ENCODE data around the gene PRSS57. TPM values are rescaled to one million over a fixed set of nuclear protein-coding genes. Genes with fewer than 3 reads are reported as not detected.

The PRSS57 gene
- polyA plus RNA-seq, 3 donors: 0.16 to 1.4 (median 0.78) TPM

DNA sequence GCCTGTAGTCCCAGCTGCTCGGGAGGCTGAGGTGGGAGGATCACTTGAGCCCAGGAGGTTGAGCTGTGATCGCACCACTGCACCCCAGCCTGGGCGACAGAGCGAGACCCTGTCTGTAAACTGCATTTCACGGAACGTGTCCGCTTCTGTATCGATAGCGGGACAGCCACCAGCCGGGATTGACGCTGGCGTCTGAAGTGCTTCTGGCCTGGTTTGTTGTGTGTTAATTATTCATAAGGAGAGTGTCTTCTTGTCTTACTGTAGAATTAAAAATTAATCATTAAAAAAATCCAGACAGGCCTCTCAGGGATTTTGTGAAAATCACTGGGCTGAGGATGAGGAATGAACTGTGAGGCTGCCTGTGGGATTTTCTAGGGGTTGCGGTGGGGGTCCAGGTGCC lies 39.5 kb upstream of the PRSS57 start:
- Mint-ChIP-seq H3K36me3 (no peaks in the 10 kb centered on the region), H3K4me3 (peak overlapping the region in 1 of 2 donors; percentile 20), H3K4me1 (peaks cover 4% of the 10 kb centered on the region), H3K27me3 (ENCODE audit: low read depth in 3 of 3) (peaks cover 1 to 6% (median 4%) of the 10 kb centered on the region in 3 donors), H3K27ac (no peak overlapping the region), H3K9me3 (peaks cover 0 to 1% (median 0%) of the 10 kb centered on the region in 7 donors)
- Histone ChIP-seq H3K27ac (ENCODE audit: low read depth in 1 of 2, low read length in 2 of 2) (no peak overlapping the region), H3K36me3 (replicated peaks in 1 of 2; ENCODE audit: control insufficient read depth in 1 of 2, insufficient read depth in 2 of 2, low read length in 2 of 2) (no peaks in the 10 kb centered on the region), H3K4me3 (replicated peaks in 1 of 3; ENCODE audit: low read depth in 2 of 3, low read length in 3 of 3) (no peak overlapping the region), H3K4me1 (ENCODE audit: control insufficient read depth in 1 of 2, insufficient read depth in 2 of 2, low read length in 2 of 2) (no peaks in the 10 kb centered on the region), H3K4me2 (replicated peaks; ENCODE audit: extremely low read depth, low read length, poor library complexity, severe bottlenecking) (no peak overlapping the region), H3K9me3 (replicated peaks in 1 of 2; ENCODE audit: control insufficient read depth in 1 of 2, insufficient read depth in 1 of 2, low read length in 2 of 2) (no peaks in the 10 kb centered on the region), H3K27me3 (ENCODE audit: control insufficient read depth in 2 of 2, insufficient read depth in 2 of 2, low read length in 2 of 2) (no peaks in the 10 kb centered on the region), H4K20me1 (ENCODE audit: insufficient read depth, low read length) (no peaks in the 10 kb centered on the region), H3K9ac (ENCODE audit: insufficient read depth, low read length, poor library complexity, severe bottlenecking) (no peak overlapping the region), H2AFZ (ENCODE audit: insufficient read depth, low read depth, low read length, poor library complexity, severe bottlenecking) (no peak overlapping the region), H3K79me2 (ENCODE audit: insufficient read depth, low read length) (no peaks in the 10 kb centered on the region)
- intact Hi-C loops (cut with micrococcal nuclease): loop anchor here (1.0 to 5.0 kb wide), 4 partner anchors 69 to 152 kb away; no protein-coding TSS in a partner anchor
- no peak for DNase-seq
- 100% methylated on average over 5 of the region's 13 CpGs for WGBS (ENCODE audit: insufficient coverage)
- TF ChIP-seq, protein P1, sequence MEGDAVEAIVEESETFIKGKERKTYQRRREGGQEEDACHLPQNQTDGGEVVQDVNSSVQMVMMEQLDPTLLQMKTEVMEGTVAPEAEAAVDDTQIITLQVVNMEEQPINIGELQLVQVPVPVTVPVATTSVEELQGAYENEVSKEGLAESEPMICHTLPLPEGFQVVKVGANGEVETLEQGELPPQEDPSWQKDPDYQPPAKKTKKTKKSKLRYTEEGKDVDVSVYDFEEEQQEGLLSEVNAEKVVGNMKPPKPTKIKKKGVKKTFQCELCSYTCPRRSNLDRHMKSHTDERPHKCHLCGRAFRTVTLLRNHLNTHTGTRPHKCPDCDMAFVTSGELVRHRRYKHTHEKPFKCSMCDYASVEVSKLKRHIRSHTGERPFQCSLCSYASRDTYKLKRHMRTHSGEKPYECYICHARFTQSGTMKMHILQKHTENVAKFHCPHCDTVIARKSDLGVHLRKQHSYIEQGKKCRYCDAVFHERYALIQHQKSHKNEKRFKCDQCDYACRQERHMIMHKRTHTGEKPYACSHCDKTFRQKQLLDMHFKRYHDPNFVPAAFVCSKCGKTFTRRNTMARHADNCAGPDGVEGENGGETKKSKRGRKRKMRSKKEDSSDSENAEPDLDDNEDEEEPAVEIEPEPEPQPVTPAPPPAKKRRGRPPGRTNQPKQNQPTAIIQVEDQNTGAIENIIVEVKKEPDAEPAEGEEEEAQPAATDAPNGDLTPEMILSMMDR (IDR thresholded peaks at IDR 0.05): no peak

DNA sequence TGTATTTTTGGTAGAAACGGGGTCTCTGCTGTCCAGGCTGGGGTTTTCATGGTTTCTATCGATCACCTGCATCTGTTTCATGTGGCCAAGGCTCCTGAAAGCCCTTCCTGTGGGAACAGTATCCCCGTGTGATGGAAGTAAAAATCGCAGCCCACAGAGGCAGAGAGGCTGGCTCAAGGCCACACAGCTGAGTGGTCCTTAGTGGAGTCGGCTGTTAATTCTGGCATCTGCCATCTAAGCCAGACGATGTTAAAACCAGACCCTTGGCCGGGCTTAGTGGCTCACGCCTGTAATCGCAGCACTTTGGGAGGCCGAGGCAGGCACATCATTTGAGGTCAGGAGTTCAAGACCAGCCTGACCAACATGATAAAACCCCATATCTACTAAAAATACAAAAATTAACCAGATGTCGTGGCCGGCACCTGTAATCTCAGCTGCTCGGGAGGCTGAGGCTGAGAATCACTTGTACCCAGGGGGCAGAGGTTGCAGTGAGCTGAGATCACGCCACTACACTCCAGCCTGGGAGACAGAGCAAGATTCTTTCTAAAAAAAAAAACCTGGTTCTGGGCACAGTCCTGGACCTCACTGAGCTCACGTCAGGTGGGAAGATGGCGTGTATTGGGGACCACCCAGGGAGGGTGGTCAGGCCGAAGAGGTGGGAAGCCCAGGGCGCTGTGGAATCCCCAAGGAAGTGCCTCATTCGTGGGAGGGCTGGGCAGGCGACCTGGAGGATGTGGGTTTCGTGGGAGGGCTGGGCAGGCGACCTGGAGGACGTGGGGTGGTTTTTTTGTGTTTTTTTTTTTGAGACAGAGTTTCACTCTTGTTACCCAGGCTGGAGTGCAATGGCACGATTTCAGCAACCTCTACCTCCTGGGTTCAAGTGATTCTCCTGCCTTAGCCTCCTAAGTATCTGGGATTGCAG lies 37.2 kb upstream of the PRSS57 start:
- intact Hi-C loops (cut with micrococcal nuclease): loop anchor here in 1 of 2 donors (5.0 kb wide), 1 partner anchor 150 kb away; no protein-coding TSS in a partner anchor
- Mint-ChIP-seq H3K9me3 (no peaks in the 10 kb centered on the region), H3K4me1 (peaks cover 6% of the 10 kb centered on the region), H3K27me3 (ENCODE audit: low read depth in 3 of 3) (peaks cover 1 to 12% (median 4%) of the 10 kb centered on the region in 3 donors), H3K36me3 (no peaks in the 10 kb centered on the region), H3K4me3 (no peak overlapping the region), H3K27ac (peak overlapping the region in 1 of 7 donors; percentile 53)
- no peaks in the 10 kb centered on the region for H4K20me1 ChIP-seq (ENCODE audit: insufficient read depth, low read length)
- no peaks in the 10 kb centered on the region for H3K27me3 ChIP-seq (ENCODE audit: control insufficient read depth in 2 of 2, insufficient read depth in 2 of 2, low read length in 2 of 2)
- DNase-seq: no peak
- H3K4me1 ChIP-seq (ENCODE audit: control insufficient read depth in 1 of 2, insufficient read depth in 2 of 2, low read length in 2 of 2): no peaks in the 10 kb centered on the region
- no peaks in the 10 kb centered on the region for H3K79me2 ChIP-seq (ENCODE audit: insufficient read depth, low read length)
- no peak overlapping the region for H3K4me3 ChIP-seq (replicated peaks in 1 of 3; ENCODE audit: low read depth in 2 of 3, low read length in 3 of 3)
- no peak overlapping the region for H3K27ac ChIP-seq (ENCODE audit: low read depth in 1 of 2, low read length in 2 of 2)
- H2AFZ ChIP-seq (ENCODE audit: insufficient read depth, low read depth, low read length, poor library complexity, severe bottlenecking): no peak overlapping the region
- H3K36me3 ChIP-seq (replicated peaks in 1 of 2; ENCODE audit: control insufficient read depth in 1 of 2, insufficient read depth in 2 of 2, low read length in 2 of 2): no peaks in the 10 kb centered on the region
- no peak overlapping the region for H3K4me2 ChIP-seq (replicated peaks; ENCODE audit: extremely low read depth, low read length, poor library complexity, severe bottlenecking)
- TF ChIP-seq, protein P1 (IDR thresholded peaks at IDR 0.05): no peak
- 78% methylated on average over 20 of the region's 24 CpGs for WGBS (ENCODE audit: insufficient coverage)
- H3K9ac ChIP-seq (ENCODE audit: insufficient read depth, low read length, poor library complexity, severe bottlenecking): no peak overlapping the region
- H3K9me3 ChIP-seq (replicated peaks in 1 of 2; ENCODE audit: control insufficient read depth in 1 of 2, insufficient read depth in 1 of 2, low read length in 2 of 2): no peaks in the 10 kb centered on the region

Measured in CD14-positive monocyte (primary cell).